GM18909 (cell line): ENCODE data around the gene TMEM219.
"Not testable (repeated sequence)": the region's sequence is repeated elsewhere in the genome, so short reads cannot be mapped to it uniquely, and the experiment has no call there.

Source experiments
- ATAC-seq: cut with Tn5 transposase; IDR thresholded peaks from one replicate; pipeline ENCODE4 v1.9.1; 2021; ENCODE audit warnings: mild to moderate bottlenecking; ENCODE audit not compliant: unreplicated experiment, poor library complexity

Gene TMEM219

DNA sequence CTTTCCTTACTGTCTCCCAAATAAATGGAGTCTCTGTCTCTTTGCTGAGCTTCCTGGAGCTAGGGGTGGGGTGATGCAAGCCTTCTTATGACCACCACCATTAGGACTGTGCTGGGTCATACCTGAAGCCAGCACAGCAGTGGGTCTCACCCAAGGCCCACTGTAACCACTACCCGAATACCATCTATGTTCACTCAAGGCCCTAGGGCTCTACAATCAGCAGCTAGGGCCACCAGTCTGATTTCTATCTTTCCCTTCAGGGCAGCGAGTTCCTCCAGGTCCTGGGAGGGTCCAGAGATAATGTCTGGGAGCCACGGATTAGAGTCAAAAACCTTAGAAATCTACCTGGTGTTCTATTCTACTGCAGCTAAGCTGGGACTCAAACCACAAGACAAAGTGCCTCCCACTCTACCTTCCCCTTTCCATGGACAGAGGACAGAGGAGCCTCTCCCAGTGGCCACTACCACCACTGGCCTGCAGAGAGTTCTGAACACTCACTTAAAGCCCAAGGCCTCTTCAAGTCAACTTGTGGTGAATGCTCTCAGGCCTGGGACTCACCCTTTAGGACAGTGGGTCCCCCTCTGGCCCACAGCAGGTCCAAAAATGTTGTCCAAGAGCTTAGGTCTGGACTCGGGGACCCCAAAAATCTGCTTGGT lies 10.9 kb upstream of the TMEM219 start:
- ATAC-seq, result no peak

DNA sequence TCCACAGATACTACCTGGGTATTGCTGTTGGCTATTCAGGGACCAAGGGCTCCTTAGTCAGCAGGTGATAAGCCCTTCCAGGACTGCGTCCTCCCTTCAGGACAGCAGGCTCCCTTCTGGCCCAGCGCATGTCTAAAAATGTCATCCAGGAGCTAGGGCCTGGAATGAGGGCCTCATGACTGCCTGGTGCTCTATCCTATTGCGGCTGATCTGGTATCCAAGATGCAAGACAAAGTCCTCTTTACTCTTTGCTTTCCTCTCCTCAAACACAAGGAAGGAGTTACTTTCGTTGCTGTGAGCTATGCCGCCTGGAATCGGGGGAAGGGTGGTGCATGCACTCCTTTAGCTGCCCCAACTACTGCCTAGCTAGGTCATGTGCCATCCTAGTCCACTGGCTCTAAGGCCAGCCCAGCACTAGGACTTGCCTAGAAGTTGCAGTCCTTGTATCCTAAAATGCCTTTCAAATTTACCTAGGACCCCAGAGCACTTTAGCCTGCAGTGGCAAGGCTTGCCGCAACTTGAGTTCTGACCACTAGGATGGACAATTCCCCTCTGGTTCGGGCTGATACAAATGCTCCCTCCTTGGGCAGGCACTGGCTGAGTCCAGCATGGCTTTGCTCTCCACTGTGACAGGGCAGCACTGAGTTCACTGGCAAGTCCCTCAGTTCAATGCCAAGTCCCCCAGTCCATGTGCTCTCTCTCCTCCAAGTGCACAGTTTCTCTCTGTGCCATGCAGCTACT lies 10.1 kb upstream of the TMEM219 start:
- no peak for ATAC-seq

DNA sequence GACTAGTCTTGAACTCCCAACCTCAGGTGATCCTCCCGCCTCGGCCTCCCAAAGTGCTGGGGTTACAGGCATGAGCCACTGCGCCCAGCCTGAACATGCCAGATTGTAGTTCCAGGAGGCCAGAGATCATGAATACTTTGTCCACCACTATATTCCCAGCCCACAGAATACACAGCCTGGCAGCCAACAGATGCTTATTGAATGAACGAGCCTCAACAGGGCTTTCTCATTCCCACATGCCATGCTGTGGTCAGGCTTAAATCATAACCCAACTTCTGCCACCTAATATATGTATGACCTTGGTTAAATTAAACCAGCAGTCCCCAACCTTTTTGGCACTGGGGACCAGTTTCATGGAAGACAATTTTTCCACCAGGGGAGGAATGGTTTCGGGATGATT lies 3.1 kb upstream of the TMEM219 start:
- no peak for ATAC-seq

DNA sequence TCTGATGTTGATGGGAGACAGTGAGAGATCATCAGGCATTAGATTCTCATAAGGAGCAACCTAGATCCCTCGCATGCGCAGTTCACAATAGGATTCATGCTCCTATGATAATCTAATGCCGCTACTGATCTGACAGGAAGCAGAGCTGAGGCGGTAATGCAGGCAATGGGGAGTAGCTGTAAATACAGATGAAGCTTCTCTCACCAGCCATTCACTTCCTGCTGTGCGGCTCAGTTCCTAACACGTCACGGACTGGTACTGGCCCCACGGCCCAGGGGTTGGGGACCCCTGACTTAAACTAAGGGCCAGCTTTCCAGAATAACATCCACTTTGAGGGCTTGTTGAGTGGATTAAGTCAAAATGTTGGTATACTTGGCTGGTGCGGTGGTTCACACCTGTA lies 2.6 kb upstream of the TMEM219 start:
- no peak for ATAC-seq

DNA sequence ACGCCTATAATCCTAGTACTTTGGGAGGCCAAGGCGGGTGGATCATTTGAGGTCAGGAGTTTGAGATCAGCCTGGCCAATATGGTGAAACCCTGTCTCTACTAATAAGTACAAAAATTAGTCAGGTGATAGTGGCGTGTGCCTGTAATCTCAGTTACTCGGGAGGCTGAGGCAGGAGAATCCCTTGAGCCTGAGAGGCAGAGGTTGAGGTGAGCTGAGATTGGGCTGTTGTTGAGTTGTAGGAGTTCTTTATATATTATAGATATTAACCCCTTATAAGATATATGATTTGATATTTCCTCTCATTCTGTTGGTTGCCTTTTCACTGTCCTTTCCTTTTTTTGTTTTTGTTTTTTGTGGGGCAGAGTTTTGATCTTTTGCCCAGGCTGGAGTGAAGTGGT lies 2.1 kb upstream of the TMEM219 start:
- ATAC-seq, result not testable (repeated sequence)

DNA sequence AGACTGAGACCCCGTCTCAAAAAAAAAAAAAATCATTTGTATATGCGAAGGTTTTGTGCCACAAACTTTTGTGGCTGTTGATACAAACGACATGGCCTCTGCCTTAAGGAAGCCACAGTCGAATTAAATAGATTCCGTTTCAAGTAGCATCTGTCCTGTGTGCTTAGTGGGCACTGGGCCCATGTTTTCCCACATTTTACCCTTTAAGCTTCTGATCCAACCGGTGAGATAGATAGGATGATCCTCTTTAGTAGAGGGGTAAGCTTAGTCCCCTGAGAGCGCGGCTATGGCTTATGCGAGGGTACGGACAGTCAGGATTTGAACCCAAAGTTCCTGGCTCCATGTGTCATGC lies 776 bp upstream of the TMEM219 start:
- ATAC-seq, result no peak

DNA sequence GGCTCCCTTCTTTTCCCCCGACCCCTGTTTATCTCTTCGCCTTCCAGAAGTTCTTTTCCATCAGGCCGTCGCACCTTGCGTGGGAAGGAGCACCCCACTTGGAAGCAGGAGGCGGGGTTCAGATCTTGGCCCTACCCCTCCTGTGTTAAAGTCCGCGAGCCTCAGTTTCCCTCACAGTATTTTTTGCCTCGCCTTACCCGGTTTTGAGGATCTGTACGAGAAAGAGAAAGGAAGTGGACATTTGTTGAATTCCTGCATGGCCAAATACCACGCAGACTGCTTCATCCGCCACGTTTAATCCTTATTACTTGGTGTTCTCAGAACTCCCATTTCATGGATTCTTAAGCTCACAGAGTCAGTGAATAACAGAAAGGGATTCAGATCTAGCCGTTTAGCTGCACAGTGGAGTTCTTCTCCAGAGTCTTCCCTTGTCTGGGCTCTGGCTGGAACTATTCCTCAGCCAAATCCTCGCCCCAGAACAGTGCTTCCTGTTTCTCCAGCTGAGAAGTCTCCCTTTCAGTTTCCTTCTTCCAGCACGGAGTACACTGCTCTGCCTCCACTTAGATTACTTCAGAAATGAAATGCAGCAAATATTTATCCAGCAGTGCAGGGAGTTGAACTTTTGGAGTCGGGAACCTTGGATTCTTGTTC lies 590 bp downstream of the TMEM219 start:
- ATAC-seq, result no peak

DNA sequence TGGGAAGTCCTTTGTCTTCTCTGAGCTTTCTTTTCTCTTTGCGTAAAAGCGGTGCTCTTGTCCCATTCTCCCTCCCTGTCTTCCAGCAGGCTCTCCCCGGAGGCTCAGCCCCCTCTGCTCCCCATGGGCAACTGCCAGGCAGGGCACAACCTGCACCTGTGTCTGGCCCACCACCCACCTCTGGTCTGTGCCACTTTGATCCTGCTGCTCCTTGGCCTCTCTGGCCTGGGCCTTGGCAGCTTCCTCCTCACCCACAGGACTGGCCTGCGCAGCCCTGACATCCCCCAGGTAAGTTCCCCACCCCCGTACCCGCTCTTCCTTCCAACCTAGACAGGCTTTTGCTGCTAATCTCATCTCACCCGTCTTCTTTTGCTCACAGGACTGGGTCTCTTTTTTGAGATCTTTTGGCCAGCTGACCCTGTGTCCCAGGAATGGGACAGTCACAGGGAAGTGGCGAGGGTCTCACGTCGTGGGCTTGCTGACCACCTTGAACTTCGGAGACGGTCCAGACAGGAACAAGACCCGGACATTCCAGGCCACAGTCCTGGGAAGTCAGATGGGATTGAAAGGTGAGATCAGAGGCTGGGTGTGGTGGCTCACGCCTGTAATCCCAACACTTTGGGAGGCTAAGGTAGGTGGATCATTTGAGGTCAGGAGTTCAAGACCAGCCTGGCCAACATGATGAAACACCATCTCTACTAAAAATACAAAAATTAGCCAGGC lies 1.3 kb downstream of the TMEM219 start:
- no peak for ATAC-seq

DNA sequence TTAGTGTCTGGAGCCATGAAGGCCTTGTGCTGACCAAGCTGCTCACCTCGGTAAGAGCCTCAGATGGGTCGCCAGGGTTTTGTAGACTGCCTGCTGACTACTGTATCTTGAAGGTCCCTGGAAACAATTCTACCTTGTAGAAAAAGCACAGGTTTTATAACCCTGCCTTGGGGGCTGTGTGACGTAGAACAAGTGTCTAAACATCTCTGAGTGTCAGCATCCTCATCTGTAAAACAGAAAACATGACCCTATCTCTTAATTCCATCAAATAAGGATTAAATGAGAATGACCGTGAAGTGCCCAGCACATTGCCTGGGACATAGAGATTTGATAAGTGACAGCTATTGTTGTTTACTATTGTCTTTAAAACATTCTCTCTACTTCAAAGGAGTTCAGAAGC lies 6.3 kb downstream of the TMEM219 start:
- ATAC-seq, result no peak

DNA sequence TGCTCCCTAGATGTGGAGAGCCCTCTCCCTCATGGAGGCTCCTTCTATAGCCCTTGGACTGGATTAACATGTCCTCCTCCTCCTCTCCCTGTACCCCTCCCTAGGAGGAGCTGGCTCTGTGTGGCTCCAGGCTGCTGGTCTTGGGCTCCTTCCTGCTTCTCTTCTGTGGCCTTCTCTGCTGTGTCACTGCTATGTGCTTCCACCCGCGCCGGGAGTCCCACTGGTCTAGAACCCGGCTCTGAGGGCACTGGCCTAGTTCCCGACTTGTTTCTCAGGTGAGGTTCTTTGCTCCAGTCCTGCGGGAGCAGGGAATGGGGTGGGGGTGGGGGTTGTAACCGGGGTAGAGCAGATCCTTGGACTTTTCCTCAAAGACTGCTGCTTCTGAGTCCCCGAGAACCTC lies 9.4 kb downstream of the TMEM219 start:
- ATAC-seq, result no peak

DNA sequence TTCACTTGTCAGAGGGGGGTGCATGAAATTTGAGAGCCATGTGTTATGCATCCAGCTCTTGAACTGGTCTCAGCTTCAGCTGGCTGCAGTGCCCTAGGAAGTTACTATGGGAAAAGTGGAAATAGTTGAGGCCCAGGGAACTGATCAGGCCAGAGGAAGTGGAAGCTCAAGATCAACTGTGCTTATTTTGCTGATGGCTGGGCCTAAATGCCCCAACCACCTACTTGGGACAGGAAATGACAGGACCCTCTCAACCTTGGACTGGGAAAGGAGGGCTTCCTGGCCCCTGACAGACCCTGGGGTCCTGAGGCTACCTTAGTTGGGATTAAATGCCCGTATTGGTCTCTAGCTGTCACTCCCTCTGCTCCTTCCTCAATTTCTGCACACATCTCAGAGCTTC lies 10.6 kb downstream of the TMEM219 start:
- ATAC-seq, result no peak

DNA sequence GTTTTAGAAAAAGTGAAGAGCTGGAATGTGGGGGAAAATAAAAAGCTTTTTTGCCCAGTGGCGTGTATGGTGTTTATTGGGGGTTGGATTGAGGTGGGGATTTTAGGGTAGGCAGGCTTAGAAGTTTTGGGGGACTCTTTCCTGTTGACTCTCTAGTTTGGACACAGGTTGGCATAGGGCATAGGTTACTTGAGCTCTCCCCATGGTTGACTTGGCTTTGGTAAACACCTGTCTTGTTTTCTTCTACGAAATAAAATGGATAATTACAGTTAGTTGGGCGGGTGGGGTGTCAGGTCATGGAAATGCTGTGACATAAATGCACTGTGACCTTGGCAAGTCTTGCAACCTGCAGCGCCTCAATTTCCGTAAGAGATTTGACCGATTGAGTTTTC lies 11.1 kb downstream of the TMEM219 start:
- no peak for ATAC-seq

DNA sequence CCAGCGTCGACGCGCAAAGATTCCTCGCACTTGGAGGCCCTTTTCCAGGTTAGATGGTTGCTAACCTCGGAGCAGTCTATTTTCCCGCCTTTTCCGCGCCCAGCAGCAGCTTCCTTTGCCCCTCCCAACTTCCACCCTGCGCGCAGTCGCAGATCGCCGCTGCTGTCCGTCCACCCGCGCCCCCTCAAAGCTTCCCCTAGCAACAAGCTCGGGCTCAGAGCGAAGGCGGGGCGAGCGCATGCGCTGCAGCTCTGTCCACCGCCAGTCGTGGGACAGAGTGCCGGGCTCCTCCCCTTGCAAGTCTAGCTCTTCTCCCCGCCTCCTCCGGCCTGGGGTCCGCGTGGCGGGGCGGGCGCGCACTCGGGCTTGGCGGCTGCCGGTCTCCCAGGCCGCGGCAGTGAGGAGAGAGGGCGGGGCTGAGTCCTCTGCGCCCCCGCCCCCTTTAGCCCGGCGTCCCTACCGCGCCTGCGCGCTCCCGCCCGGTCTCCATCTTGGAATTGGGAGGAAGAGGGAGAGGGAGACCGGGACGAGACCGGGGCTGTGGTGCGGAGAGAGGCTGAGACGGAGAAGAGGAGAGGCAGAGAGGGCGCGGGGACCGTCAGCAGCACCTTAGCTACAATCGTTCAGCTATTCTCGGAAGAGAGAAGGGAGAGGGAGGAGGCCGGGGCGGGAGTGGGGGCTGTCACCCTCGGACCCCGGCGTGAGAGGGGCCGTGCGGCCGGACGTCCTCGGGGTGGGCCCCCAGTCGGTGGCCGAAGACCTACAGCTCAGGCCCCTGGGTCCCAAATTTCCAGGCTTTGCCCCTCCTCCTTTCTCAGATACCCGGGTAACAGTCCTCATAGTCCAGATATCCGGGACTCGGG lies 11.7 kb downstream of the TMEM219 start, which contains the start of gene TAOK2:
TAOK2 (plus strand) TSS at position 485 of the 863 bp plus-strand sequence. CDS start 3,905 bp downstream, outside the sequence.
- ATAC-seq, result peak; percentile 93

DNA sequence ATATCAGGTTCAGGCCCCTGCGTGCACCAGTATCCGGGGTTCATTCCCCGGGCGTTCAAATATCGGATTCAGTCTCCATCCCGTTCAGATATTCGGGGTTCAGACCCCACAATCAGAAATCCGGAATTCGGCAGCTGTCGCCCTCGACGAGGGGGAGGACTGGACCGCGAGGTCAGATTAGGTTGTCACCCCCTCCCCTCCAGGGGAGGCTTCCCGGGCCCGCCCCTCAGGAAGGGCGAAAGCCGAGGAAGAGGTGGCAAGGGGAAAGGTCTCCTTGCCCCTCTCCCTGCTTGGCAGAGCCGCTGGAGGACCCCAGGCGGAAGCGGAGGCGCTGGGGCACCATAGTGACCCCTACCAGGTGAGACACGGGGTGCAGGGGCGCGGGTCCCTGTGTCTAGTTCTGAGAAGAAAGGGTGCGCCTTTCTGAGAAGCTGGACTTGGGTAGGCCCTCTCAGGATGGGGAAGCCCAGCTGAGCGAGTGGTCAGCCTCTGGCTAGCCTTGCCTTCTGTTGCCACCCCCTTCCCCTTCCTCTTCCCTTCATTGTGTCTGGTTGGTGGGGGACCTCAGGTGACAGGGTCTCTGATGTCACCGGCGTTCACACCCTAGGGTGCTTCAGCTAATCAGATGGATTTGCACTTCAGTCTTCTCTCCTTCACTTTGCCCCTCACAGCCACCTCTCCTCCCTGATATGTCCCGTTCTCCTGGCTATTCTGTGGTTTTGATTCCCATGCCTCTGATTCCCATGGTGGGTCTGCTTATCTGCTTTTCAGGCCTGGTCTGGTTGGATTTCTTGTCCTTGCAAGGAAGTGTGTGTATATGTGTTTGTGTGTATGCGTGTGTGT lies 12.6 kb downstream of the TMEM219 start:
- no peak for ATAC-seq

DNA sequence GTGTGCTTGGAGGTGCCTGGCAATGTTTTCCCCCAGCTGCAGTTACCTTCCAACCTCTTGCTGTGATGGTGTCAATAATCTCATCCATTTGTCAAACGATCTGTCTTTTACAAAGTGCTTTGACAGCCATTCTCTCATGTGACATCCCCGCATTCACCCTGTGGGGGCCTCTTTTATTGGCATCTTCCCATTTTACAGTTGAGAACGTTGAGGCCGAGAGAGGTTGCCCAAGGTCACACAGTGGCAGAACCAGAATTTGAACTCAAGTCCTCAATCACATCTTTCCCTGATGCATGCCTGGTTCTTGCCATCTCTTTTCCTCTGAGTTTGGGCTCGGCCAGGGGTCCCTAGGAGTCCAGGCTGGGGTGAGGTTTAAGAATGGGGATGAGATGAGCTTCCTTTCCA lies 13.3 kb downstream of the TMEM219 start:
- ATAC-seq, result no peak

DNA sequence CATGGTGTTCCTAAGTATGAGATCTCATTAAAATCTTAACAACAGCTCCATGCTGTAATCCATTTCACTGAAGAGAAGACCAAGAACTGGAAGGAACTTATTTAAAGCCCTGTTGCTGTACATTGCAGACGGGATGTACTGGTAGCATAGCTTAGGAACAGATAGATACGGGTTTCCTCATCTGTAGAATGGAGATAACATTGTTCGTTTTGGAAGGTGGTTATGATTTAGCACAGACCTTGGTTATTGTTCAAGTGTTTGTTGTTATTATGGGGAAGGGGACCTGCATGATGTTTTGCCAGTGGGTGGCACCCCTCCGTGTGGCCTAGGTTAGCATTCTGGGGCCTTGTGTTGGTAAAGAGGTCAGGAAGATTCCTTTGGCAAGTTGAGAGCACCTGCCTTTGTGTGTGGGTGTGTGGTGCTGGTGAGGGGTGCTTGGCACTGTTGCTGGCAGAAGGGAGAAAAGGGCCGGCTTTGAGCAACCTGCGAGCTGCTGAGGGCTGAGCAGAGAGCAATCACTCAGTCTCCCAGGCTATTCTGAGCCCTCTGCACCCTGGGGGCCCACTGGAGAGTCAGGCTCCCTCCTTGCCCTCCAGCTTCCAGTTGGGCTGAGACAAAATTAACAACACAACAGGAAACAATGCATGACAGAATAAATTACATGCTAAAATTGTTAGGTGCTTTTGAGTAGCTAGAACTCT lies 14.1 kb downstream of the TMEM219 start:
- no peak for ATAC-seq

DNA sequence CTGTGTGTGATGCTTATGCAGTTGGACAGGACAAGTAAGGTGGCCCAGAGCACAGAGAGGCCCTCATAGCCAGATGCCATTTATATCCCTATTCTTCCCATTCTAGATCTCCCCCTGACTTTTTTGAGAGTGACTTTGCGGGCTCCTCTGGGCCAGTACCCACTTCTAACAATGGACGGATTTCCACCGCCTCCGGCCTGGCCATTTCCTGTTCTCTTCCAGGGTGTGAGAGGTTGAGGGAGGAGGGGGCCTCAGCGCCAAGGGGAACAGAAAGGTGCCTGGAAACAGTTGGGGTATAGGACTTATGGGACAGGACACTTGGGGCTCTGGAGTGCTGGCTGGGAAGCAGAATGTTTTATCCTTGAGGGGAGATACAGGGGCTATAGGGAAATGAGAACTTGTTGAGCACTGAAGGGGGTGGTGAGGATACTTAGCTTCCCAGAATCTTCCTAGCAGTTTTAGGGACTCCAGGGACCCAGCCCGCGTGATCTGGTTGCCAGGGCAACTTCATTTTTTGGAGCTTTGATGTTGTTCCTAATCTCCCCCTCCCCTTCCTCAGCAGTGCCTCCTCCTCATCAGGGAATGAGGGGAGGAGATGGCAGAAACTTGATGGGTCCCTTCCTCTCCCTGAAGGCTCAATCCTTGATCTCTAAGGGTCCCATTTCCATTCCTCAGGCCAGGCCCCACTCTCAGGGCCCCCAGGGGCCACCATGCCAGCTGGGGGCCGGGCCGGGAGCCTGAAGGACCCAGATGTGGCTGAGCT lies 15.4 kb downstream of the TMEM219 start:
- ATAC-seq, result no peak

DNA sequence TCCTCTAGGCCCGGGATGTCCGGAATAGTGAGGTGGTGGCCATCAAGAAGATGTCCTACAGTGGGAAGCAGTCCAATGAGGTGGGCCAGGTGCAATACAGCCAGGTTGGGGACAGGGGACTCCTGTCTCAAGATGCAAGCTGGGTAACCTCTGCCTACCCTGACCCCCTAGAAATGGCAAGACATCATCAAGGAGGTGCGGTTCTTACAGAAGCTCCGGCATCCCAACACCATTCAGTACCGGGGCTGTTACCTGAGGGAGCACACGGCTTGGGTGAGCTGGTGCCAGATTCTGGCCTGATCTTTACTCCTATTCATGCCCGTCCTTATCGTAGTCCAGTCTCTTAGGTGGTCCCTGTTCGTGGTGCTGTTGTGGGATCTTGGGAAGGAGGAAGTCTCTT lies 16.2 kb downstream of the TMEM219 start:
- no peak for ATAC-seq
